ENCODE measurements around the gene LYZL4.

LYZL4 gene

DNA sequence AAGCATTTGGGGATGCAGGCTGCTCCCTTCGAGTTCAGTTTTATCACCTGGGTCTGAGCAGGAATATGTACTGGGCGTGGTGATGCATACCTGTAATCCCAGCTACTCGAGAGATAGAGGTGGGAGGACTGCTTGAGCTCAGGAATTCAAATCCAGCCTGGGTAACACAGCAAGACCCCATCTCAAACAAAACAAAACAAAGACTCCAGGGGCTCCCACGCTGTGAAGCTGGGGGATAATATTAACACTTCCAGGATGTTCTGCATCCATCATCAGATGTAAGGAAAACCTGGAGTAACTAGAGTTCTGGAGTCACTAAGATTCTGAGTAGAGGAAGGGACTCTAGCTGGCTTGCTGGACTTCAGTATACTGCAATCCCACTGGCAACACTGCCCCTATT, 40.6 kb downstream of the LYZL4 start:
- DNase-seq, result no peak

DNA sequence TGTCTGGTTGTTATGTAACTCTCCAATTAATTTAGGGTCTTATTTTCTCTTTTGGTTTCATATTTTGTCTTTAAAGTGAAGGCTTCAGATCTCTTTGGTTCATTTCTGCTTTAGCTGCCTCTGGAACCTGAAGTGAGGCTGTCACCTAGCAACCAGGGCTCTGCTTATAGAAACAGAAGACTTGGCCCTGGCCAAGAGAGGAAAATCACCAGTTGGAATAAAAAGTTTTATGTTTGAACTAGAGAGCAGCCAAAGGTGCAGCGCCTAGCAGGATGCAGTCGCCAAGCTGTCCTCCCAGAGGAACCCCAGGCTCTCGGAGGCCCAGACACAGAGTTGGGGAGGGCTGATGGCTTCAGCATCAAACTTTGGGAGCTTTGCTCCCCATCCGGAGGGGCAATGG, 41.1 kb downstream of the LYZL4 start:
- DNase-seq, result peak; percentile 32

DNA sequence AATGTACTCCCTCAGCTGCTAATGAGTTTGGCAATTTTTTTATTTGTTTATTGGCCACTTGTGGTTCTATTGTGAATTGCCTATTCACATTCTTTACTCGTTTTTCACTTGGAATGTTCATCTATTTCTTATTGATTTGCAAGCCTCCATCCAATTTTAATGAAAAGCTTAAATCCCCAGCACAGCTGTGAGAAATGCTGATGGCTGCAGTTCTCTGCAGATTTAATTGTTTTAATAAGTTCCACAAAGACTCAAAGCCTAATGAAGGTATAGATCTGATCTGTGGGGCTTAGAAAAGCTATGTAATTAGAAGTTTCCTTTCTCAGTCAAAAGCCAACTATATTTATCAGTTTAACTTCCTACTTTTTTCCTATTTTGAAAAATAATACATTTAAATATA, 41.5 kb downstream of the LYZL4 start:
- no peak for DNase-seq

DNA sequence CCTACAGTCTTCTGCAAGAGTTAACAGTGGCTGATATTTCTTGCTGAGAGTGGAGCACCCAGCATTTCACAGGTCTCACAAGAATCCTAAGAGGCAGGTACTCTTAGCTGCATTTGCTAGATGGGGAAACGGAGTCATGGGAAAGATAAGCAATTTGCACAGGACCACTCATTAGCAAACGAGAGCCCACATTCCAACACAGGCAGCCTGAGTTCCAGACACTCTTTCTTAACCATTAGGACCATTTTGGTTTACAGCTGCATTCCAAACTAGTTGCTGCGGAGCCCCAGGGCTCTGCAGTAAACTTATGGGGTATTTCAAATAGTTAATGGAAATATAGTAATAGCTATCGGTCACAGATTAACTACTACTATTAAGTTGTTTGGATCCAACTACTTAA, 42.5 kb downstream of the LYZL4 start:
- no peak for DNase-seq

DNA sequence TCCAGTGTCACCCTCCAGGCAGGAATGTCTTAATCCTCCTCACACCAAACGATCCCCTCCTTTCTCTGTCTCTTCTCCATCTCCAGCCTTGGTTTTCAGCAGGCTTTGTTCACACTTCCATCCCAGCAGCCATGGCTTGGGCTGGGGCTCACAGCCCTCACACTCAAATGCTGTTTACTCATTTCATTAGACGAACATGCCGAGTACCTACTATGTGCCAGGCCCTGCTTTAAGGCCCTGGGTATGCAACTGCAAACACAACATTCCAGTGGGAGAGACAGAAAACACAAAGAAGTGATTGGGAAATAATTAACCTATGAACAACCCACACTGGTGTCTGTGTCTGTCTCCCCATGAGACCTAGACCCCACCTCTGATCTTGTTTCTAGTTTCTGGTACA, 43.9 kb downstream of the LYZL4 start:
- no peak for DNase-seq

DNA sequence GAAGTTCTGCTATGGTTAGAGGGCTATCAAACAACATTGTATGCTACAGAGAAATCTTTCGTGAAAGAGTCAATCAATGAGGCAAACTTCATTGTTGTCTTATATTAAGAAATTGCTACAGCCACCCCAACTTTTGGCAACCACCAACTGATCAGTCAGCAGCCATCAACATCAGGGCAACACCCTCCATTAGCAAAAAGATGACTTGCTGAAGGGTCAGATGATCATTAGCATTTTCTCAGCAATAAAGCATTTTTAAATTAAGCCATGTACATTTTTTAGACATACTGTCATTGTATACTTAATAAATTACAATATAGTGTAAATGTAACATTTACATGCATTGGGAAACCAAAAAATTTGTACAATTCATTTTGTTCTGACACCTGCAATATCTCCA, 53.1 kb downstream of the LYZL4 start:
- DNase-seq, result no peak

DNA sequence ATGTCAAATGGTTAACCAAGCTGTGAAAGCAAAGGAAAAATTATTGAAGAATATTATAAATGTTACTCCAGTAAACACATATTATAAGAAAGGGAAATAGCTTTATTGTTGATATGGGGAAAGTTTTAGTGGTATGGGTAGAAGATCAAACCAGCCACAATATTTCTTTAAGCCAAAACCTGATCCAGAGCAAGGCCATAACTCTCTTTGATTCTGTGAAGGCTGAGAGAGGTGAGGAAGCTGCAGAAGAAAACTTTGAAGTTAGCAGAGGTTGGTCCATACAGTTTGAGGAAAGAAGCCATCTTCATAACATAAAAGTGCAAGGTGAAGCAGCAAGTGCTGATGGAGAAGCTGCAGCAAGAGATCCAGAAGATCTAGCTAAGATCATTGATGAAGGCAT, 54.8 kb downstream of the LYZL4 start:
- no peak for DNase-seq

DNA sequence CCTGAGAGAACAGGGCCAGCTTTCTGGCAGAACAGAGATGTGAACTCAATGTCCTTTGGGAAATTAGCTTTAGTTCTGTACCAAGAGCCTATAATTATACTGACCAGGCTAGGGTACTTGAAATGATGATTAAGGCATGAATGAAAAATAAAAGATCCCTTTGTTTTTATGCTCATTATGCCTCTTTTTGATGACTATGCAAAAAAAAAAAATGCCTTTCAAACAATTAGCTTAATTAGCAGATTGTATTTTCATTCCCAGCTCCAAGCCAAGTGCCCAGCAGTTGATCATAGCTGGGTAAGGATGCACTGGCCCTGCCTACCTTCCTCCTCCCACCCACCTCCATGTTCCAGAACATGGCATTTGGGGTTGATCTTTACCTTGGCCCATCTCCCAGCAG, 56.8 kb downstream of the LYZL4 start:
- DNase-seq, result no peak

DNA sequence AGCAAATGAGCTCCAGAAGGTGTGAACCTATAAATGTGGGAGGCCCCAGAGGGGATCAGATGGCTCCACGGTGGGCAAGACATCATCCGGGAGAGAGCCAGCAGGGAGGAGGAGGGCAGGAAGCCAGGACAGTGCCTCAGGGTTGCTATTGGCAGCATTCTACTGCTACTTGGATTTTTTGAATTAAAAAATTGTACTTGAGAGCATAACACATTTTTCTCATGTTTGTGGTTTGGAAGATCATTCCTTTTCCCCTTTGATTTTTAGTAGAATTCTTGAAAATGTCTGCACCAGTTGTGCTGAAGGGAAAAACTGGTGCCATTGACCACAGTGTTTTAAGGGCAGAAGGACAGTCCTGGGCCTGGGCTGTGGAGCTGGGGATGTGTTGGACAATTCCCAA, 59.2 kb downstream of the LYZL4 start:
- DNase-seq, result no peak

DNA sequence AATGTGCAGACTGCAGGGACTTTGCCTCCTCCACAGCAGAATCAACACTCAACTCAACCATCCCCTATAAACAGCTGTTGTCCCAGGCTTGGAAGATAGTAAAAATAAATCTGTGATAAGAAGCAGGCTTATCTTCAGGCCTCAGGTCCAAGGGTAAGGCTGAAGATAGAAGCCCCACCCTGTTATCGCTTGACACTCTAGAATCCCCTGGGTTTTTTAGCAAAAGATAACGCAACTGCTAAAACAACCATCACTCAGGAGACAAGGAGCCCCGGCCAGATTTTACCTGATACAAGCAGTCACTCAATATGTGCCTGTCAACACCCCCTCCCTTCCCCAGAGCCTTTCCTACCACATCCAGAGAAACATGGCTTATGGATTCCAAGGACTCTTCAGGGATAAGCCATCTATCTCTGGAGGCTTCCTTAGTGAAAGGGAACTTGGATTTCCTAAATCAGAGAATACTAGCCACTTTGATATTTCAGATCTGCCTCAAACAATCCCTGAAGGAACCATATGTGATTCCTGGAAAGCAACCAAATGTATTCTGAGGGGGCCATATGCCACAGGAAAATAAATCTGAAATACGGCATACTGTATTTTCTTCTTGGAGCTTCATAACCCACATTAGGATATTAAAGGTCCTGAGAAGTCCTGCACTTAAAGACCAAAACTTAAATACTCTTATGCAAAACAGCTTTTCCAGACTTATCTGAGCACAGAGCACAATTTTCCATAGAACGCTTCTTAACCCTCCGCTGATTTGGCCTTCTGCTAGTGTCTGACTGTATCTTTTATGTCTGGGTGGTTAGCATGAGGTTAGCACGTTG, 60.4 kb downstream of the LYZL4 start:
- no peak for DNase-seq

DNA sequence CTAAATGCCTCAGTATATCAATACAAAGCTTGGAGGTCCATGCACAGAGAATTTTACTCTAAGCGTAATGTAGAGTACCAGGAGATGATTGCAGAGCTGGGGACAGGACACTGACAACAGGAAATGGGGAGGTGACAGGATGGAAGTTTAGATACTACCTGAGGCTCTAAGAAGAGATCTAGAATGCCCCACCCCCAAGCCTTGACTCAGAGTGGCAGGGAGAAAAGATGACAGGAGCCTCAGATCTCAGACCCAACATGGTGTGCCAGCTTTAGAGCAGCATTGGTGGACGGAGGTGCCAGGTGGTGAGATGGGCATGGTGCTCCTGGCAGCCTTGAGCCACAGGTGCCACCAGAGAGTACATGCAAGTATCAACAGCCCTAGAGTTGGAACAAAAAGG, 62.5 kb downstream of the LYZL4 start:
- no peak for DNase-seq

Data from retina (tissue), 1 donor.